GM21528 (cell line): ENCODE results near the gene TUT4.

Source experiments
- ATAC-seq: cut with Tn5 transposase; IDR thresholded peaks from one replicate; pipeline ENCODE4 v1.9.1; 2021; ENCODE audit warnings: mild to moderate bottlenecking, moderate library complexity; ENCODE audit not compliant: unreplicated experiment, low FRiP score

Gene TUT4

DNA sequence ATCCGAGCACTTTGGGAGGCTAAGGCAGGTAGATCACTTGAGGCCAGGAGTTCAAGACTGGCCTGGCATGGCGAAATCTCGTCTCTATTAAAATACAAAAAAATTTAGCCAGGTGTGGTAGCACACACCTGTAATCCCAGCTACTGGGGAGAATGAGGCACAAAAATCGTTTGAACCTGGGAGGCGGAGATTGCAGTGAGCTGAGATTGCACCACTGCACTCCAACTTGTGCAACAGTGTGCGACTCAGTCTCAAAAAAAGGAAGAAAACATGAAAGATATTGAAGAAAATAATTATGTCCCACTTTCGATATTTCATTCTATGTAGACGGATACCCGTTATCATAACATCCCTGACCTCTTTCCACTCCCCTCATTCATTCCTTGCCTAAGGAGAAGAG is 19.2 kb downstream of the TUT4 start:
- ATAC-seq: no peak

DNA sequence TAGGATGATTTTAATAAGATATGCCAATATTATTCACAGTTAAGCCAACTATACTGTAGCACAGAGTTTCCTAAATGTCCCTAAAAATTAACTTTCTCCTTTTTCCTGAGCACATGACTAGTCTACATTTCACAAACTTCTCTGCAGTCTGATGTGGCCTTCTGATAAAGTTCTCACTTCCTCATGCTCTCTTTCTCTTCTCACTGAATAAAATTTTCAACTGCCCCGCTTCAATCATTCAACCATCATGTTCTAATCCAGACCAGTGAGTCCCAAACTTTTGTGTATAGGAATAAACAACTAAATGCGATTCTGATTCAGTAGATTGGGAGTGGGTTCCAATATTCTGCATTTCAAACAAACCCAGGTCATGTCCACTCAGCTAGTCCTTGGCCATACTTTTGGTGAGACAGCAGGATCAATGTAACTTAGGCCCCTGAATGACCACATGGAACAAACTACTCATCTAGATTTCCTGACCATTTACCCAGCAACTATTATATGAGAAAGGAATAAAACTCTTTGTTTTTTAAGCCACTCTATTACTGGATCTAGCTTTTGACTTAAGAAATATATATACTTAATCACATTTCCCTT is 20.1 kb downstream of the TUT4 start:
- ATAC-seq: no peak

DNA sequence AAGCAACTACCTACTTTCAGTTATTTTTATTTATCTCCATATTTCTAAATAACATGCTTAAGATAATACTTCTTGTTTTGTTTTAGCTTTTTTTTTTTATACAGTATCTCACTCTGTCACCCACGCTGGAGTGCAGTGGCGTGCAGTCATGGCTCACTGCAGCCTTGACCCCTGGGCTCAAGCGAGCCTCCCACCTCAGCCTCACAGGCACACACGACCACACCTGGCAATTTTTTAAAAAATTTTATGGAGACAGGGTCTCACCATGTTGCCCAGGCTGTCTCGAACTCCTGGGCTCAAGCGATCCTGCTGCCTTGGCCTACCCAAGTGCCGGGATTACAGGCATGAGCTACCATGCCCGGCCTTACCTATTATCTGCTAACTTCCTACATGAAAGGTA is 20.6 kb downstream of the TUT4 start:
- no peak for ATAC-seq

DNA sequence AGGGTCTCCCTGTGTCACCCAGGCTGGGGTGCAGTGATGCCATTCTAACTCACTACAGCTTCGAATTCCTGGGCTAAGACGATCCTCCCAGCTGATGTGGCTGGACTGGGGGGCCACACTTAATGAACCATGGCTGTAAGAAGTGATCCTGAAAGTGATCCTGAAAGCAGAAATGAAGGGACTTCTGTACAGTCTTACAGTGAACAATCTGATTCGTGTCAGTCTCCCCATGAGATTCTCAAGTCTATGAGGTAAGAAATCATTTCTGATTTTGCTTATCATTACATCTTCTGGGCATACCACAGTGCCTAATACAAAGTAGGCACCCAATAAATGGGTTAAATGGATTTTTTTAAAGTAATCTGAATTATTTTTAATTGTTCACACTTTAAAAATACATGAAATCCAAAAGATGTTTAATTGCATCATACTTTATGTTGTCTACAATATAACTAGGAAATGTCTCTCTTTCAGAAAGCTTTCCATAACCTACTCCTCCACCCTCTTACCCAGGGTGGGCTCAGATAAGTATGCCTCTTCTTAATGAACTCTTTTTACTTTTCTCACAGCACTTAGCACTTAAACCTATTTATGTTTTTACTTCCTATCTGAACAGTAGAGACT is 21.5 kb downstream of the TUT4 start:
- no peak for ATAC-seq

DNA sequence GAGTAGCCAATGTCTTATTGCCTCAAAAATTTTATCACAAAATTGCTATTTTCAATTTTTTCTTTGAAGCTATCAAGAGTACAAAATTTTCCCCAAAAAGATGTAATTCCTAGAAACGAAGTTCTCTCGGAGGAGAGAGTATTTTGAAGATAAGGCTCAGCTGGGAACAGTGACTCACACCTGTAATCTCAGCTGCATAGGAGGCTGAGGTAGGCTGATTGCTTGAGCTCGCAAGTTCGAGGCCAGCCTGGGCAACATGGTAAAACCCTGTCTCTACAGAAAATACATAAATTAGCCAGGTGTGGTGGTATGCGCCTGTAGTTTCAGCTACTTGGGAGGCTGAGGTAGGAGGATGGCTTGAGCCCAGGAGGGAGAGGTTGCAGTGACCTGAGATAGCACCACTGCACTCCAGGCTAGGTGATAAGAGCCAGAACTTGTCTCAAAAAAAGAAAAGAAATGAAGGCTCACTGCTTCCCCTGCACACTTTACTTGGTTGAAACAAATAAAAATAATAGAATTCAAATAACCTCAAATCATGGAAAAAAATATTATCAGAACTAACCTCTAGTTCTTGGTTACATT is 22.2 kb downstream of the TUT4 start:
- no peak for ATAC-seq

DNA sequence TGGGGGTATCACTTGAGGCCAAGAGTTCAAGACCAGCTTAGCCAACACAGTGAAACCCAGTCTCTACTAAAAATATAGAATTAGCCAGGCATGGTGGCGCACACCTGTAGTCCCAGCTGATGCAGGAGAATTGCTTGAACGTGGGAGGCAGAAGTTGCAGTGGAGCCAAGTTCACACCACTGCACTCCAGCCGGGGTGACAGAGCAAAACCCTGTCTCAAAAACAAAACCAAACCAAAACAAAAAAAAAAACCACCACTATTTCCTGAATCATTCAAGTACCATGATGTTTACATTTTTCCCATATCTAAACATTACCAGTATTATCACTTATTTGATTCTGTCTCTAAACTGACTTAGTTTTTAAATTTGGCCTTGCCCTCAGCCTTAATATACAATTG is 29.5 kb downstream of the TUT4 start:
- ATAC-seq: no peak

DNA sequence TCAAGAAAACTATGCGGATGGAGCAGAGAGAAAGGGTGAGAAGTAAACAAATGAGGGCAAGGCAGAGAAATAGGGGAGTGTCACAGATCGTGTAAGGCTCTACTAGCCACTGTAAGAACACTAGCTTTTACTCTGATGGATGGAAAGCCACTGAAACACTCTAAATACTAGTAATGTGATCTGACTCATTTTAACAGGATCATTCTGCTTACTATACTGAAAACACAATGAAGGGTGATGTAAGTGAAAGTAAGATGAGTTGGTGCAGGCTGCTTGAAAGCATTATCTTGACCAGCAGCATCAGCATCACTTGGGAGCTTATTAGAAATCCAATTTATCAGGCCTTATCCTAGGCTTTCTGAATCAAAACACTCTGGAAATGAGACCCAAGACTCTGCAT is 32.7 kb downstream of the TUT4 start:
- ATAC-seq: no peak

DNA sequence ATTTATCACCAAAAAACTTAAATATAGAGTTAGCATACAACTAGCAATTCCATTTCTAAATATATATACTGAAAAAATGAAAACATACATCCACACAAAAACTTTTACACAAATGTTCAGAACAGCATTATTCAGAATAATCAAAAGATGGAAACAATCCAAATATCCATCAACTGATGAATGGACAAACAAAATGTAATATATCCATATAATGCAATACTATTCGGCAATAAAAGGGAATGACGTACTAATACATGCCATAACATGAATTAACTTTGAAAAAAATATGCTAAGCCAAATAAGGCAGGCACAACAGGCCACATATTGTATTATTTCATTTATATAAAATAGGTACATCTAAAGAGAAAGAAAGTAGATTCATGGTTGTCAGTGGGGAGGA is 33.9 kb downstream of the TUT4 start:
- no peak for ATAC-seq

DNA sequence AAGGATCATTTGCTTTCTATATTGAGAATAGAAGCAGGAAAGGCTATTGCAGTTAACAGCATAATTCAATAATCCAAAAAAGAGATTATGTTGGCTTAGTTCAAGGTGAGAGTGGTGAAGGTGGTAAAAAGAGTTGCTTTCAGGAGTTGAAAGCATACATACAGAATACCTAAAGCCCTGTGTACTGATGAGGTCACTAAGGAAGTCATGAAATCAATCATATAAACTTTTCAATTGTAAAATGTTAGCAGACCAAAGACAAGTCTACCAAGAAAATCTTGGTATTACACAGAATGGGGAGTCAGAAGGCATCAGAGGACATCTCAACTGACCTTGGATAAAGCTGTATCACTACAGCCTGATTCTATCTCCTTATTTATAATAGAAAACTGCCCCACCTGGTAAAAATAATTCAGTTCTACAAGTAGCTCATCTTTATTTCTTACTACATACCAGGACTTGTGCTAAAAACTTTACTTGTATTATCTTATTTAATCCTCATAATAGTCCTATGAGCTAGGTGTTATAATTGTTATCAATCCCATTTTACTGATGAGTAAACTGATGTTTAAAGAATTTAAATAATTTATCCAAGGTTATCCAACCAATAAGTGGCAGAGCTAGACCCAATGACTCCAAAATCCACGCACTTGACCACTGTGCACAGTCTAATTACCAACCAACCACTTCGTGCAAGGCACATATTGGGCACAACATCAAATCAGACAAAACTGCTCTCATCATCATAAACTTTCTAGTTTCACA is 40.9 kb downstream of the TUT4 start:
- no peak for ATAC-seq

DNA sequence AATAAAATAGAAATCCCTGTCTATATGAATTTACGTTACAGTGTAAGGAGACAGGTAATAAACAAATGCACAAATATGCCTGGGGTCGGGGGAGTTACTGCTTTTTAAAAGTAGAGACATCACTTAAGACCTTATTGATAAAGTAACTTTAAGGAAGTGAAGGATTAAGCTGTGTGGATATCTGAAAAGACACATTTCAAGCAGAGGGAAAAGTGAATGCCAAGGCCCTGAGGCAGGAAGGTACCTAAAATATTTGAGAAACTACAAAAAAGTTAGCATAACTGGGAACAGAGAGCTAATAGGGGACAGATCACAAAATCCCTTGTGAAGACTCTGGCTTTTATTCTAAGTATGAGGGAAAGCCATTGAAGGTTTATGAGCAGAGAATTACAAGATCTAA is 41.5 kb downstream of the TUT4 start:
- ATAC-seq: no peak

DNA sequence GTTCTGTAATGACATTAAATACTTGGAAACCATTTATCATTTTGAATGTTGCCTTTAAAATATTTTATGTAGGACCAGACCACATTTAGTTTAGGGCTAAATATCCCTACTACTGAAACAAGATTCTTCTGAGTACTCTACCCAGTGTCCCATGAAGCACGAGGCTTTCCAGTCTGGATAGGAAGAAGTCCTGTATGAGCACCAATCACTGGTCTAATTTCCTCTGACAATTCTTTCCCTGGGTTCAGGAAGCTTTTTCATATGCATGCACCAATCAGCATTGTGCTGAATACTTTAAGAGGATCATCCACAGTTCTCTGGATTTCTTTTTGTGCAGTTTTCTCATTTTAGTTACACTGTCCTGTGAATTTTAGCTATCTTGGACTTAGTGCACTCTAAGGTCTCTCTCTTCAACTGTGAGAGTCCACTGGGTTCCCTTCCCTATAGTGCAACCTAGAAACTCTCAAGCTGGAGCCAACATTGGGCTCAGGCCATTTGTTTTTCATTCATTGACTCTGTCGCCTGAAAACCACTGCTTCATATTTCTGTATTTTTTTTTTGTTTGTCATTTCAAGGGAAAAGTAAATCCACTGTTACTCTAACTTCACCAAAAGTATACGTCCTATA is 45.9 kb downstream of the TUT4 start:
- ATAC-seq: no peak

DNA sequence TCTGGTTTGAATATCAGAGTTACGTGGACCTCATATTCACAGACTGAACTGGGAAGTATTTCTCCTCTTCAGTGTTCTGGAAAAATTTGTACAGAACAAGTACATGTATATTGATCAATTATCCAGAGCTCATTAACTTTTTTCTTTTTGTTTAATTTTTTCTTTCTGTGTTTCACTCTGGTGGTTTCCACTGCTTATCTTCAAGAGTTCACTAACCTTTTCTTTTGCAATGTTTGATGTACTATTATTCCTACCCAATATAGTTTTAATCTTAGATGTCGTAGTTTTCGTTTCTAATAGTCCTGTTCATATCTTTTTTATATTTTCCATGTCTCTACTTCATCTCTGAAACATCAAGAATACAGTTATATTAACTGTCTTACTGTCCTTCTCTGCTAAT is 46.5 kb downstream of the TUT4 start:
- ATAC-seq: no peak

DNA sequence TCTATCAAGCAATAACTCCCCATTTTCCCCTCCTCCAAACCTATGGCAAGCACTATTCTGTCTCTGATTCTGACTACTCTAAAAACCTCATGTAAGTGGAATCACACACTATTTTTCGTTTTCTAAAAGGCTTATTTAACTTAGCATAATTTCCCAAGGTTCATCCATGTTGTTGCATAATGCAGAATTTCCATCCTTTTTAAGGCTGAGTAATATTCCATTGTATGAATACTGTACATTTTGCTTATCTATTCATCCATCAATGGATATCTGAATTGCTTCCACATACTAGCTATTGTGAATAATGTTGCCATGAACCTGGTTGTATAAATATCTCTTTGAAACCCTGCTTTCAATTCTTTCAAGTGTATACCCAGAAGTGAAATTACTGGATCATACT is 48.2 kb downstream of the TUT4 start:
- ATAC-seq: no peak

DNA sequence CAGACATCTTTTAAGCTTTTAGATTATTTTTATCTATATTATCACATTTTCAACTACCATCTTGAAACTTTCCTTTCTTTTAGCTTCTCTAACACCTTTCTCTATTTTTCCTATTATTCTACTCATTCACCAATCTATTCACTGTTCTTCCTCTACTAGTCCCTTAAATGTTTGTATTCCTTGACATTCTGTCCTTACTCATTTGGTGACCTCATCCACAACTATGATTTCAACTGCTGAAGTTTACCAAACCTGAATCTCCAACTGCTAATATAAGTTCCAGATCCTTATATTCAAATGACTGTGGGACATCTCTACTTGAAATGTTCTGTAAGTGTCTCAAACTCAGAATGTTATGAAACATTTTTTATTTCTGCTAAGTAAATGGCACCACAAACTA is 49.2 kb downstream of the TUT4 start:
- ATAC-seq: no peak

DNA sequence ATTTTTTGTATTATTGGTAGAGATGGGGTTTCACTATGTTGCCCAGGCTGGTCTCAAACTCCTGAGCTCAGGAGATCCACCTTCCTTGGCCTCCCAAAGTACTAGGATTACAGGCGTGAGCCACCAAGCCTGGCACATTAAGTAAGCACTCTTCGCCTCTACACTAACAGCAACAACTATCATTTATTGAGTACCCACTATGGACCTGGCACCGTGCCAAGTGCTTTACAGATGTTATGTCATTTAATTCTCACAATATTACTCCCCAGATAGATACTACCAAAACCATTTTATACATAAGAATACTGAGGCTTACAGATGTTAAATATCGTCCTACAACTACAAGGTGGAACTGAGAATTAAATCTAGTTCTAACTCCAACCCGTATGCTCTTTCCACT is 50.1 kb downstream of the TUT4 start:
- no peak for ATAC-seq

DNA sequence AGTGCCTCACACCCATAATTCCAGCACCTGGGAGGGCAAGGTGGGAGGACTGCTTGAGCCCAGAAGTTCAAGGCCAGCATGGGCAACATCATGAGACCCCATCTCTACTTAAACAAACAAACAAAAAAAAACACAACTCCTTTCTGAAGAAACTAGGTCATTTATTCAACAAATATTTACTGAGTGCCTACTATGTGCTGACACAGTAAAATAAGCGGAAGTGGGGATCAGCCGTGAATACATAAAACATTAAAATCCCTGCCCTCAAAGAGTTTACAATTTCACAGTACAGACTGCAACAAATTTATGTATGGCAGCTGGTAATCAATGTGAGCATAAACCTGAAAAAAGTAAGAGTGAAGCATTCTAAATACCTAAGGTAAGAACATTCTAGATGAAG is 65.3 kb downstream of the TUT4 start:
- ATAC-seq: no peak

DNA sequence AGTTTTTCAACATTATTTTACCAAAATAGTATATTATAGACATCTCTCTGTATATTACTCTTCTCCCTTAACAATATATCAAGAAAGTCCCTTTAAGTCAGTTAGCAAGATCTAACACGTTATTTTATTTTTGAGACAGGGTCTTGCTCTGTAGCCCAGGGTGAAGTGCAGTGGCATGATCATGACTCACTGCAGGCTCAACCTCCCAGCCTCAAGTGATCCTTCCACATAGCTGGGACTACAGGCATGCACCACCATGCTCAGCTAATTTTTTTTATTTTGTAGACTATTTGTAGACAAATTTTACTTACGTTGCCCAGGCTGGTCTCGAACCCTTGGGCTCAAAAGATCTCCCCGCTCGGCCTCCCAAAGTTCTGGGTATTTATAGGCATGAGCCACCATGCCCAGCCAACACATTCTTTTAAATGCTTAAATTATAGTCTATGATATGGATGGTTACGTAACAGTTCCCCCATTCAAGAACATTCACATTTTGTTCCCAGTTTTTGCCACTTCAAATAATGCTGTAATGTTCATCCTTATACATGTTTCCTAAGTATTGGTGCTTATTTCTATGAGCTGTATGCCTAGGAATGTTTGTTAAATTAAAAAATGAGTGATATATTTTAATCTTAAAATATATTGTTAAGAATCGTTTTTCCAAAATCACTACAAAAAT is 70.4 kb downstream of the TUT4 start:
- ATAC-seq: no peak

DNA sequence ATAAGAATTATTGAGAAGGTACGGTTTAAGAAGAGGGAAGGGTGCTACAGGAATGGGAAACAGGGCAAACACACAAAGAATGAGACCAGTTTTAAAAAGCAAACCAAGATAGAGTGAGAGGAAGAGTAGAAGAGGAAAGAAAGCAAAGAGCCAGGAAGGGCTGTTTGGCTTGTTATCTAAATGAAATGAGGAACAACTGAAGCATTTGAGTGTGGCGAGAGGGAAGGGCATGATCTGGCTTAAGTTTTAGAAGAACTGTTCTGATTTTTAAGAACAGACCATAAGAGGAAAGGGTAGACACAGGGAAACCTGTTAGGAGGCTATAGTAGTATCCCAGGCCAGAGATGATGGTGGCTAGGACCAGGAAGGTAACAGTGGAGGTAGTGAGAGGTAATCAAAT is 73.8 kb downstream of the TUT4 start:
- no peak for ATAC-seq

DNA sequence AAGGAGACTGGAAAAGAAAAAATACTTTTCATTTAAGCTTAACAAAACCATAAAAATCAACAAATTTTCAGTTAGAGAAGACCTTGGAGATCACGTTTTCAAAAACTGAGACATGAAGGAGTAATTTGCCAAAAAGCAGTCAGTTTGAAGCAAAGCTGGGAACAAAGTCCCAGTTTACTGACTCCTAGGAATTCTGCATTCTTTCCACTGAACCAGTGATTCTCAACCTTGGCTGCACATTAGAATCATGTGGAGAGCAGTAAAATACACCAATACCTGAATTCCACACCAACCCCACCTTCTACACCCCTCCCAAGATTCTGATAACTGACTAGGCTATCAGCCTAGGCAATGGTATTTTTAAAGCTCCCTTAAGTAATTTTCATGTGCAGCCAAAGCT is 75.0 kb downstream of the TUT4 start:
- ATAC-seq: no peak

DNA sequence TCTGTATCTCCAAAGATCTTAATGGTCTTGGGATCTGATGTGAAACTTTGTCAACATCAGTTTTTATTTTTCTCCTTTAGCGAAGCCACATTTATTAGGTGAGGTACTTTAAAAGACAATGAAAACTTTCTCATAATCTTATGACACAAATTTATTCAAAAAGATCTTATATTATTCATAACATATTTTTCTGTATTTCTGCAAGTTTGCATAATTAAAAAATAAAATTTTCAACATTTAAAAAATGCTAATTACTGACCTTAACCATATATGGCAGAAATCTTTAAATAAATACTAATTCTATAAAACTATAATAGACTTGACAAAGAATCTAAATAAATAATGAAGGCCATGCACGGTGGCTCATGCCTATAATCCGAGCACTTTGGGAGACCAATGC is 75.9 kb downstream of the TUT4 start:
- no peak for ATAC-seq

DNA sequence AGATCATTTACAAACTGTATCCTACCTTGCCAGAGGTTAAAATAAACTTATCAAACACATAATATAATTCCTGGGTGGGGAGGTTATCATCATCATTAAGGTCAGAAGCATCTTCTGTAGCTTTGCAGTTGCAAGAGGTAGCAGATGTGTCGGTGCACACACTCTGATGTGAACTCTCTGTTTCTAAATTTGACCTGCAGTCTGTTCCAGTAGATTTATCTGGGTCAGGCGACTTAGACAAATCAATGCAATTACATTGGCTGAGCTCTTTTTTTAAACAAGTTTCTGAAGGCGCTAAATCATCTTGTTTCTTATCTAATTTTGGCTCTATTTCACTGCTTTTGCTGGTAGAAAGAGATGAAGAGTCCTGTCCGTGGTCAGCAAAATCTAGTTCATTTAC is 78.1 kb downstream of the TUT4 start:
- ATAC-seq: no peak
